Measurements from ENCODE around the gene TBX10. TPM values are rescaled to one million over a fixed set of nuclear protein-coding genes. Genes with fewer than 3 reads are reported as not detected.

TBX10 gene
- total and polyA plus RNA-seq, 2 of the 8 experiments (the other 6 are each of a cell fraction or from before 2014, with no cell fraction given), result 0.09 TPM; not detected in 1

GRCh38 chr11:67600324-67601029 is 39.1 kb downstream of the TBX10 start:
- H3K4ac ChIP-seq (replicated peaks; ENCODE audit: insufficient read length, low read depth, low read length), result no peak overlapping the region
- no peaks in the 10 kb centered on the region for H4K20me1 ChIP-seq (replicated peaks in 1 of 2; ENCODE audit: control insufficient read depth in 1 of 2, insufficient read depth in 2 of 2, low read length in 2 of 2)
- no peak overlapping the region for H2AK5ac ChIP-seq (ENCODE audit: low read depth, low read length)
- FAIRE-seq (no peak), DNase-seq (ENCODE audit: low read depth in 1 of 2, low spot score in 2 of 2) (no peak)
- H3K27ac ChIP-seq (ENCODE audit: low read depth, low read length), result no peak overlapping the region
- no peak overlapping the region for H3K23ac ChIP-seq (ENCODE audit: insufficient read length)
- no peak overlapping the region for H3K56ac ChIP-seq (replicated peaks; ENCODE audit: insufficient read length, low read depth, low read length)
- H2BK20ac ChIP-seq (ENCODE audit: low read length), result no peak overlapping the region
- no peak overlapping the region for H4K5ac ChIP-seq (ENCODE audit: insufficient read length, low read depth, low read length)
- POLR2A ChIA-PET (ENCODE audit: partially characterized antibody), result interaction anchor here (0.6 to 5.1 kb wide), 3 partner anchors 10 to 79 kb away, joined by 3 to 64 read pairs (median 8); partner anchors contain the start of gene GSTP1
- peaks cover 5 to 10% of the 10 kb centered on the region in 2 experiments; a peak in 3 of 4 replicates for H3K9me3 ChIP-seq (ENCODE audit: insufficient read depth in 2 of 2, low read depth in 1 of 2, low read length in 1 of 2)
- H3K9ac ChIP-seq (replicated peaks in 1 of 4; ENCODE audit: extremely low read depth in 1 of 4, low read depth in 3 of 4, low read length in 3 of 4), result no peak overlapping the region
- H2BK12ac ChIP-seq (ENCODE audit: low read depth, low read length), result no peak overlapping the region
- H3K23me2 ChIP-seq (ENCODE audit: low read depth, low read length), result no peaks in the 10 kb centered on the region
- no peaks in the 10 kb centered on the region for H3K79me2 ChIP-seq (ENCODE audit: control insufficient read depth in 1 of 2, insufficient read depth in 2 of 2, low read length in 2 of 2)
- 0 out of 2 replicates have a peak overlapping the region, but pooled peaks have one; percentile 6 for H3K18ac ChIP-seq (ENCODE audit: extremely low read depth, low read length)
- no peak overlapping the region for H3K14ac ChIP-seq (ENCODE audit: insufficient read length)
- CTCF ChIA-PET (ENCODE audit: partially characterized antibody), result interaction anchor here (1.1 to 2.1 kb wide), 5 partner anchors 8 to 28 kb away, joined by 3 to 6 read pairs (median 5); no protein-coding TSS in a partner anchor
- H3K4me2 ChIP-seq (ENCODE audit: insufficient read depth in 1 of 2, low read depth in 2 of 2, low read length in 2 of 2), result no peak overlapping the region
- no peak overlapping the region for H2BK5ac ChIP-seq (ENCODE audit: low read depth, low read length)
- H4K91ac ChIP-seq (replicated peaks; ENCODE audit: insufficient read length, low read length), result no peak overlapping the region
- H3K36me3 ChIP-seq (ENCODE audit: control insufficient read depth in 2 of 4, insufficient read depth in 4 of 4, low read length in 3 of 4), result no peaks in the 10 kb centered on the region
- no peaks in the 10 kb centered on the region for H3K79me1 ChIP-seq (ENCODE audit: low read depth, low read length)
- 87% methylated on average over 7 of the region's 7 CpGs; no CpG with 5 or more reads in 1 of the 2 experiments for WGBS, 2 experiments (ENCODE audit: extremely low coverage in 1 of 2, insufficient coverage in 1 of 2, insufficient read length in 1 of 2, insufficient replicate concordance in 2 of 2, low coverage in 1 of 2, low lambda C conversion rate in 2 of 2, missing lambda C conversion rate in 1 of 2)
- H3K4me1 ChIP-seq (replicated peaks in 1 of 4; ENCODE audit: control insufficient read depth in 3 of 4, insufficient read depth in 4 of 4, low read length in 3 of 4), result peaks cover 5 to 13% (median 10%) of the 10 kb centered on the region in 4 experiments; a peak in 6 of 7 replicates
- peaks cover 0 to under 1% (median 0%) of the 10 kb centered on the region in 4 experiments; a peak in 2 of 7 replicates for H3K27me3 ChIP-seq (replicated peaks in 1 of 4; ENCODE audit: control insufficient read depth in 3 of 4, extremely low read depth in 1 of 4, insufficient read depth in 3 of 4, low read length in 3 of 4)
- H2BK120ac ChIP-seq (replicated peaks; ENCODE audit: low read depth, low read length), result no peak overlapping the region
- H3K4me3 ChIP-seq (ENCODE audit: extremely low read depth in 1 of 4, insufficient read depth in 2 of 4, low read depth in 3 of 4, low read length in 4 of 4), result no peak overlapping the region
- H2AFZ ChIP-seq (ENCODE audit: low read length), result no peak overlapping the region
- H4K8ac ChIP-seq (ENCODE audit: extremely low read depth, insufficient read depth, low read length), result no peak overlapping the region
- H2BK15ac ChIP-seq (ENCODE audit: low read length), result peak overlapping the region; percentile 81; the same call in 1 of the 2 replicates
- TF ChIP-seq CEBPB (IDR thresholded peaks at IDR 0.05; ENCODE audit: low read depth, low read length), result no peak
- TF ChIP-seq CHD1 (IDR thresholded peaks at IDR 0.05; ENCODE audit: low read depth, low read length), result no peak
- TF ChIP-seq KDM4A (IDR thresholded peaks at IDR 0.05; ENCODE audit: low read depth, low read length, severe bottlenecking), result no peak
- no peak for TF ChIP-seq RBBP5 (IDR thresholded peaks at IDR 0.05; ENCODE audit: borderline replicate concordance, low read depth, low read length)
- TF ChIP-seq SAP30 (IDR thresholded peaks at IDR 0.05; ENCODE audit: insufficient read depth, insufficient replicate concordance, low read length), result no peak
- no peak for TF ChIP-seq RFX5 (IDR thresholded peaks at IDR 0.05; ENCODE audit: borderline replicate concordance, low read depth, low read length)
- no peak for TF ChIP-seq NANOG (IDR thresholded peaks at IDR 0.05; ENCODE audit: insufficient read depth, low read depth, low read length, poor library complexity, severe bottlenecking)
- no peak for TF ChIP-seq TAF7 (optimal IDR thresholded peaks at IDR 0.05; ENCODE audit: borderline replicate concordance, low read depth, low read length)
- no peak for TF ChIP-seq KDM5A (IDR thresholded peaks at IDR 0.05; ENCODE audit: low read length)
- TF ChIP-seq SUZ12 (IDR thresholded peaks at IDR 0.05; ENCODE audit: low read length), result no peak
- TF ChIP-seq EZH2 (IDR thresholded peaks at IDR 0.05; ENCODE audit: low read depth, low read length, severe bottlenecking), result no peak
